NCI-H128 (cell line): ENCODE data around the gene TMEM119.

Experiments
- DNase-seq: peaks from one replicate; lab custom pipeline; 2025; ENCODE audit not compliant: unreplicated experiment; lab: John Stamatoyannopoulos, UW

The TMEM119 gene

GRCh38 chr12:108542320-108542719 is 55.6 kb downstream of the TMEM119 start:
- no peak for DNase-seq
